Measurements from ENCODE around the gene CHPF2.

DNA sequence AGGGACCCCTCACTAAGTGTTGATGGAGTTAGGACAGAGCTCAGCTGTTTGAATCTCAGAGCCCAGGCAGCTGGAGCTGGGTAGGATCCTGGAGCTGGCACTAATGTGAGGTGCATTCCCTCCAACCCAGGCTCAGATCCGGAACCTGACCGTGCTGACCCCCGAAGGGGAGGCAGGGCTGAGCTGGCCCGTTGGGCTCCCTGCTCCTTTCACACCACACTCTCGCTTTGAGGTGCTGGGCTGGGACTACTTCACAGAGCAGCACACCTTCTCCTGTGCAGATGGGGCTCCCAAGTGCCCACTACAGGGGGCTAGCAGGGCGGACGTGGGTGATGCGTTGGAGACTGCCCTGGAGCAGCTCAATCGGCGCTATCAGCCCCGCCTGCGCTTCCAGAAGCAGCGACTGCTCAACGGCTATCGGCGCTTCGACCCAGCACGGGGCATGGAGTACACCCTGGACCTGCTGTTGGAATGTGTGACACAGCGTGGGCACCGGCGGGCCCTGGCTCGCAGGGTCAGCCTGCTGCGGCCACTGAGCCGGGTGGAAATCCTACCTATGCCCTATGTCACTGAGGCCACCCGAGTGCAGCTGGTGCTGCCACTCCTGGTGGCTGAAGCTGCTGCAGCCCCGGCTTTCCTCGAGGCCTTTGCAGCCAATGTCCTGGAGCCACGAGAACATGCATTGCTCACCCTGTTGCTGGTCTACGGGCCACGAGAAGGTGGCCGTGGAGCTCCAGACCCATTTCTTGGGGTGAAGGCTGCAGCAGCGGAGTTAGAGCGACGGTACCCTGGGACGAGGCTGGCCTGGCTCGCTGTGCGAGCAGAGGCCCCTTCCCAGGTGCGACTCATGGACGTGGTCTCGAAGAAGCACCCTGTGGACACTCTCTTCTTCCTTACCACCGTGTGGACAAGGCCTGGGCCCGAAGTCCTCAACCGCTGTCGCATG lies 5.2 kb downstream of the CHPF2 start:
- TF ChIP-seq, protein P1, sequence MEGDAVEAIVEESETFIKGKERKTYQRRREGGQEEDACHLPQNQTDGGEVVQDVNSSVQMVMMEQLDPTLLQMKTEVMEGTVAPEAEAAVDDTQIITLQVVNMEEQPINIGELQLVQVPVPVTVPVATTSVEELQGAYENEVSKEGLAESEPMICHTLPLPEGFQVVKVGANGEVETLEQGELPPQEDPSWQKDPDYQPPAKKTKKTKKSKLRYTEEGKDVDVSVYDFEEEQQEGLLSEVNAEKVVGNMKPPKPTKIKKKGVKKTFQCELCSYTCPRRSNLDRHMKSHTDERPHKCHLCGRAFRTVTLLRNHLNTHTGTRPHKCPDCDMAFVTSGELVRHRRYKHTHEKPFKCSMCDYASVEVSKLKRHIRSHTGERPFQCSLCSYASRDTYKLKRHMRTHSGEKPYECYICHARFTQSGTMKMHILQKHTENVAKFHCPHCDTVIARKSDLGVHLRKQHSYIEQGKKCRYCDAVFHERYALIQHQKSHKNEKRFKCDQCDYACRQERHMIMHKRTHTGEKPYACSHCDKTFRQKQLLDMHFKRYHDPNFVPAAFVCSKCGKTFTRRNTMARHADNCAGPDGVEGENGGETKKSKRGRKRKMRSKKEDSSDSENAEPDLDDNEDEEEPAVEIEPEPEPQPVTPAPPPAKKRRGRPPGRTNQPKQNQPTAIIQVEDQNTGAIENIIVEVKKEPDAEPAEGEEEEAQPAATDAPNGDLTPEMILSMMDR (IDR thresholded peaks at IDR 0.05) = no peak
- TF ChIP-seq POLR2AphosphoS5 (IDR thresholded peaks at IDR 0.05) (no peak), POLR2A (IDR thresholded peaks at IDR 0.05) (no peak)
